SK-N-MC (cell line): ENCODE measurements around the gene FMR1NB.

ENCODE experiments used
- EZH2 ChIP-seq: fragments of 200-600 bp; sonication (generic); IDR thresholded peaks from one replicate; pipeline ENCODE4 v1.6.1; 2017; ENCODE audit warnings: antibody characterized with exemption
- FOXP2 ChIP-seq: optimal IDR thresholded peaks from 2 replicates; pipeline ENCODE3; 2011; ENCODE audit warnings: mild to moderate bottlenecking, moderate library complexity; ENCODE audit not compliant: insufficient read depth; ENCODE audit errors: extremely low read length, control extremely low read depth
- POLR2AphosphoS5 ChIP-seq: IDR thresholded peaks from 2 replicates; pipeline ENCODE4 v1.6.1; 2012; ENCODE audit warnings: mild to moderate bottlenecking, low read depth, low read length, borderline replicate concordance

- TF ChIP-seq FOXP2 (no peak), POLR2AphosphoS5 (no peak), EZH2 (no peak)
Measured at GRCh38 chrX:148024425-148025148, 43.5 kb downstream of the FMR1NB start.
